ENCODE data around the gene RILPL2.
"Not testable (repeated sequence)": the region's sequence is repeated elsewhere in the genome, so short reads cannot be mapped to it uniquely, and the experiment has no call there.

Gene RILPL2

DNA sequence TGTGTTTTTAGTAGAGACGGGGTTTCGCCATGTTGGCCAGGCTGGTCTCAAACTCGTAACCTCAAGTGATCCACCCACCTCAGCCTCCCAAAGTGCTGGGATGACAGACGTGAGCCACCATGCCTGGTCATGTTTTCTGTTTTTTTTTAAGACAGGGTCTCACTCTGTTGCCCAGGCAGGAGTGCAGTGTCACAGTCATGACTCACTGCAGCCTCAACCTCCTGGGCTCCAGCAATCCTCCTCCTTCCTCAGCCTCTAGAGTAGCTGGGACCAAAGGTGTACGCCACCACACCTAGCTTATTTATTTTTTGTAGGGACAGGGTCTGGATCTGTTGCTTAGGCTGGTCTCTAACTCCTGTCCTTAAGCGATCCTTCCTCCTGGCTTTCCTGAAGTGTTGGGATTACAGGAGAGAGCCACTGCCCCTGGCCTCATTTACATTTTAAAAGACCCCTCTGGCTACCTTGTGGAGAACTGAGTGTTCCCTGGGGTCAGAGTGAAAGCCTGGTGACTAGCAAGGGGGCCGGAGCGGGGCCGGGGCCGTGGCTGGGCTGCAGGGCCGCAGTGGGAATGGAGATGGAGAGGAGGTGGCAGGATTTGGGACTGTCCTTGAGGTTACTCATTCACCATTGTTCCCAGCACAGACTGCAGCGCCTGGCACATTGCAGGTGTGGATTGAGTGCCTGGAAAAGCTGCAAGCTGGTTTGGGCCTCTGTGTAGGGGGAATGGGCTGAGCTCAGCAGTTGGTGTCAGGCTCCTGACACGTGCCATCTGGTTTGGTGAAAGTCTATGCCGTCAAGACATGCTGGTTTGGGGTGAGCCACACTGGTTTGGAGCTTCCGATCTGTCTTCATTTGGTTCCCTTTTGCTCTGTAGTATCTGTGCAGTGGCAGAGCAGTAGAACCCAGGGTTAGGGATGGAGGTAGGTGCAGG, 34.5 kb downstream of the RILPL2 start:
- DNase-seq: no peak

- DNase-seq: no peak
These were observed 37.2 kb downstream of the RILPL2 start for GRCh38 chr12:123399255-123399617.

- DNase-seq: no peak
These were observed 37.8 kb downstream of the RILPL2 start for GRCh38 chr12:123398550-123399254.

- no peak for DNase-seq
These were observed 38.3 kb downstream of the RILPL2 start for GRCh38 chr12:123398177-123398549.

GRCh38 chr12:123397400-123397799, 39.1 kb downstream of the RILPL2 start:
- no peak for DNase-seq

DNA sequence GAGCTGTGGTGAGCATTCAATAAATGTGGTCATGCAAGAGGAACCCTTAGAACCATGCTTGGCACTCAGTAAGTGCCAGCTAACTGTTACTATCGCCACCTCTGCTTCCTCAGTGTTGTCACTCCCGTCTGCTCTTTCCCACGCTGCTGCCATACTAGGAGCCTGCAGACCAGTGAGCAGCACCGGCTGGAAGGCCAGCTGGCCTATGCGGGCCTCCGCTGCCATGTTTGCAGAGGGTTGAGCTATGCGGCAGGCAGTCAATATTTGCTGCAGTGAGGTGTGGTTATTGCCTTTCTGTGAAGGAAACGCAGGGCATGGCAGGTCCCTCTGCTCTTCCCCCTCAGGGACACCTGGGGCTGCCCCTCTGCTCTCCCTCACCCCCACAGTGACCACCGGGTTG, 39.5 kb downstream of the RILPL2 start:
- DNase-seq: no peak

DNA sequence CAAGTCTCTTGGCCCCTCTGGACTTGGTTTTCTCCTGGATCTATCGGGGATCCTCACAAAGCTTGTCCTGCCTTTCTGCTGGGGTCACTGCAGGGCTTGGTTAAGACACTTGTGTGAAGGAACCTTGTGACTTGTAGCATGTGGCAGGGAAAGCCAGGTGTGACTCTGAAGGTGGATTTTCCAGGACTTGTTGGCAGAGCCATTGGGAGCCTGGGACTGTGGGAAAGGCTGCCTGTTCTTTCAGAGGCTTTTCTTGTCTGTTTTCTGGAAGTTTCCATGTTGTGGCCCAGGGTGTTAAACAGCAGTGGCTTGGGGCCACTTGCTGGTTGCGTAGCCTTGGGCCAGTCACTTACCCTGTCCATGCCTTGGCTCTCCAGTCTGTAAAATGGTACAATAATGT, 39.9 kb downstream of the RILPL2 start:
- no peak for DNase-seq

DNA sequence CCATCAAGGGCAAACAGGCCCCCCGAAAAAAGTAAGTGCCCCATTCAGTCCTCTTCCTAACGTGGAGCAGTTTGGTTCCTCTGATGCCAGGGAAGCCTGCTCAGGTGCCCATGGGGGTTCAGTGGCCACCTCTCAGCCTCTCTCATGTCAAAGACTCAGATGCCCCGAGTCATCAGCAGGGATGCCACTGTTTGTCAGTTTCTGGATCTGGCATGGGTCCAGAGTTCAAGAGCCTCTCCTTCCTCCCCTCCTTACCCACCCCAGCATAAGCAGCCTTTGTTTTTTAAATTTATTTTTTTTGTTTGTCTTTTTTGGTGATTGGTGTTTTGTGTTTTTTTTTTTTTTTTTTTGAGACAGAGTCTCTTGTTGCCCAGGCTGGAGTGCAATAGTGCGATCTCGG, 41.2 kb downstream of the RILPL2 start:
- DNase-seq: no peak

GRCh38 chr12:123393747-123394146, 42.7 kb downstream of the RILPL2 start:
- DNase-seq: no peak

GRCh38 chr12:123391546-123392343, 44.7 kb downstream of the RILPL2 start:
- DNase-seq: no peak

DNA sequence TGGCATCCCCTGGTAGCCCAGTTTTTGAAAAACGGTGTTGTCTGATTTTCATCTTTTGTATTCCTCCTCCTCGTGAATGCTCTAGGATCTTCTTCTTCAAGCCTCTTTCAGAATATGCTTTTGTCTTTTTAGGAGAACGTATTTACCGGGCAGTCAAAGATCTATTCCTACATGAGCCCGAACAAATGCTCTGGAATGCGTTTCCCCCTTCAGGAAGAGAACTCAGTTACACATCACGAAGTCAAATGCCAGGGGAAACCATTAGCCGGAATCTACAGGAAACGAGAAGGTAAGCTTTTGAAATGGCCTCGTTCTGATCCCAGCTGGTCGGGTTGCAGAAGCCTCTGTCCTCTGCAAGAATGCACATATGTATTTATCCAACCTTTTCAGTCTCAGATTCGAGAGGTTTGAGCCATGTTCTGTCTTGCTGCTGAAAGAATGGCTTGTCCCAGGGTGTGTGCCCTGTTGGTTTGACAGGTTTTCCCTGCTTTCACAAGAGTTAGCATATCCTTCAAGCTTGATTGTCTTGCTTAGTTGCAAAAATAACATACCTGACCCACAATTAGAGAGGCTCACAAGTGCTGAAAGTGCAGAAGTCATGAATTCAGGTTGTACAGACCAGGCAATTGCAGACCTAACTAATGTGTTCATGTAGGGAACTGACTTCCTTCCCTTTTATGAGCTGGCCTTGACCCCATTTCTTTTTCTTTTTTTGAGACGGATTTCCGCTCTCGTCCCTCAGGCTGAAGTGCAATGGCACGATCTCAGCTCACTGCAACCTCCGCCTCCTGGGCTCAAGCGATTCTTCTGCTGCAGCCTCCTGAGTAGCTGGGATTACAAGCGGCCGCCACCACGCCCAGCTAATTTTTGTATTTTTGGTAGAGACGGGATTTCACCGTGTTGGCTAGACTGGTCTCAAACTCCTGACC, 45.7 kb downstream of the RILPL2 start:
- DNase-seq: no peak

GRCh38 chr12:123389560-123390351, 46.7 kb downstream of the RILPL2 start:
- DNase-seq: peak in 3 of 4 experiments; percentile 7 to 23 (median 13)

DNA sequence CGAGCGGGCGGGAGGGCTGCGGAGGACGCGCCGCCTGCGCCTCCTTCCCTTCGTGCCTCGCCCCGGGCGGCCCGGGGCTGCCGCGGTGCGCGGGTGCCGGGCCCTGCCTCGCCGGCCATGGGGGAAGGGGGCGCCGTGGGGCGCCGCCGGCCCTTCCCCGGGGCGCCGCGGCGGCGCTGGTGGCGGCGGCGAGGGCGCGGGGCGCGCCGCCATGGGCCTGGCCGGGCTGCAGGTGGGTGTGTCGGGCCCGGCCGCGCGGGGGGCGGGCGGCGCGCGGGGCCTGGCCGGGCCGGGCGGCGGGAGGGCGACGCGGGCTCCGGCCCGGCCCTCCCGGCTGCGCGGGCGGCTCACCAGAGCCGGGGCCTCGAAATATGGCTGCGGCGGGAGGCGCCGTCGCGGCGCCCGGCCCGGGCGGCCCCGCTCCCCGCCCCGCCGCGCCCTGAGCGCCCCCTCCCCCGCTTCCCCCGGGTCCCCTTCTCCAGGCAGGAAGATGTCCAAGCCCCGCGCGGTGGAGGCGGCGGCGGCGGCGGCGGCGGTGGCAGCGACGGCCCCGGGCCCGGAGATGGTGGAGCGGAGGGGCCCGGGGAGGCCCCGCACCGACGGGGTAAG, 47.4 kb downstream of the RILPL2 start:
- no peak for DNase-seq

DNA sequence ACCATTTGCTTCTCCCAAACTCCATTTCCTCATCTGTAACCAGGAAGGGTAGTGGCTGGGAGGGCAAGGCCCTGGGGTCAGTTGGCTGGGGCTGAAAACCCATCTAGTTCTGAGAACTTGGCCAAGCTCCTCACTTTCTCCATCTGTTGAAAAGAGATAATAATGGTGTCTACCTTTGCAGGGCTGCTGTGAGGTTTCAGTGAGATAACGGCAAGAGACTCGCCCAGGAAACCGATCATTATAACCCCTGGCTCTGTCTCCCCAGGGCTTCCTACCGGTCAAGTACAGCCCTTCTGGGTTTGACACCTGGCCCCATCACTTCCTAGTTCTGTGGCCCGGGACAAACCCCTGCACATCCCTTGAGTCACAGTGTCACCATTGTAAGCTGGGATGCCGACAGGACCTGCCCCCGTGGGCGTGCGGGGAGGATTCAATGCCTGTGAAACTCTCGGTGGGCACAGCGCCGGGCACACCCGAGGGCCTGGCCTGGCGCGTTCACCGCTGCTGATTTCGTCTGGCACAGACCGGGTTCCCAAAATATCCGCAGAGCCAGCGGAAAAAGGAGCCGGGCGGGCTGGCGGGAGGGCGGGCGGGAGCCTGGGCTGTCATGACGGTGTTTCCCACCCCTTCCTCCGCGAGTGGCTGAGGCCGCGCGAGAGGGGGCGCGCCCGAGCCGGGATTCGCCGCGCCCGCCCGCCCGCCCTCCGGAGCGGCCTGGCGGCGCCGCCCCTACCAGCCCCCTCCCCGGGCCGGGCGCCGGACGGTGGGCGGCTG, 48.1 kb downstream of the RILPL2 start:
- DNase-seq: peak; percentile 43 to 64 (median 56)

GRCh38 chr12:123387508-123388176, 48.8 kb downstream of the RILPL2 start:
- DNase-seq: no peak

- not testable (repeated sequence) for DNase-seq
These were observed 50.9 kb downstream of the RILPL2 start for GRCh38 chr12:123385536-123385935.

DNA sequence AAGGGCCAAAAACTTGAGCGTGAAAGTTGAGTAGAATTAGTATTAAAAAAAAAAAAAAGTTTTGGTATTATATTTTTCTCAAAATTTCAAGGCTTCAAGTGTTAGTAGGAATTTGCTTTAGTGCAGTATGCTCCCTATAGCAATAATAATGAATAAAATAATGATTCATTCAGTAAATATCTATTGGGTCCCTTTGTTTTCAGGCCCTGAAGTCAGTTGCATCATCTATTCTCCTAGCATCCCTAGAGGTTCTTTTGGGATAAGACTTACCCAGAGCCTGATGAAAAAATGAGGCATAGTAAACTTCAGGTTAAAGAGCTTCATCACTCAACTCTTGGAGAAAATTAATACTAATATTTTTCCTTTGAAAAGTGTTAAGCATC, 51.5 kb downstream of the RILPL2 start:
- DNase-seq: no peak

- DNase-seq: no peak
These were observed 52.0 kb downstream of the RILPL2 start for GRCh38 chr12:123384318-123384993.

- no peak for DNase-seq
These were observed 53.8 kb downstream of the RILPL2 start for GRCh38 chr12:123382684-123383083.

Measured in activated CD4-positive, CD25-positive, alpha-beta regulatory T cell (primary cell).